WI38 (cell line): Measurements from ENCODE around the gene WNT16.
"Not testable (repeated sequence)": the region's sequence is repeated elsewhere in the genome, so short reads cannot be mapped to it uniquely, and the experiment has no call there.

Source experiments
- H3K4me3 ChIP-seq: 2 replicates; pipeline ENCODE4 v1.5.1; 2011; ENCODE audit warnings: low read depth, mild to moderate bottlenecking, control low read depth, low read length
- CTCF ChIP-seq: IDR thresholded peaks from 2 replicates; pipeline ENCODE4 v1.5.1; 2012; ENCODE audit warnings: low read depth, mild to moderate bottlenecking, control low read depth, low read length

Gene WNT16

GRCh38 chr7:121313220-121313792, 15.5 kb upstream of the WNT16 start:
- H3K4me3 ChIP-seq = no peak overlapping the region
- no peak for TF ChIP-seq CTCF

GRCh38 chr7:121313793-121314676, 14.8 kb upstream of the WNT16 start:
- no peak for TF ChIP-seq CTCF
- H3K4me3 ChIP-seq = no peak overlapping the region

- H3K4me3 ChIP-seq = not testable (repeated sequence)
Observed at GRCh38 chr7:121315170-121315569, 13.6 kb upstream of the WNT16 start.

GRCh38 chr7:121322460-121322859, 6.3 kb upstream of the WNT16 start:
- no peak for TF ChIP-seq CTCF
- H3K4me3 ChIP-seq = no peak overlapping the region

- H3K4me3 ChIP-seq = no peak overlapping the region
- TF ChIP-seq CTCF = no peak
Observed at GRCh38 chr7:121323515-121324302, 5.1 kb upstream of the WNT16 start.

GRCh38 chr7:121327671-121328070, 1.1 kb upstream of the WNT16 start:
- TF ChIP-seq CTCF = no peak
- no peak overlapping the region for H3K4me3 ChIP-seq

GRCh38 chr7:121329191-121330052, 622 bp downstream of the WNT16 start:
- peak overlapping the region; percentile 81 for H3K4me3 ChIP-seq
- no peak for TF ChIP-seq CTCF
